H1 (cell line): ENCODE data around the gene HOXD11. TPM values are rescaled to one million over a fixed set of nuclear protein-coding genes. Genes with fewer than 3 reads are reported as not detected.

Experiments used
- CBX8 ChIP-seq: fragments of 300-800, 300-1000 bp; sonication (generic); IDR thresholded peaks from 2 replicates; pipeline ENCODE4 v1.7.1; 2016; ENCODE audit warnings: low read depth, low read length, borderline replicate concordance
- CHD2 ChIP-seq: IDR thresholded peaks from 2 replicates; pipeline ENCODE4 v1.6.1; 2012; ENCODE audit warnings: low read length, improper control_type of control experiment
- HDAC2 ChIP-seq, 2 experiments: fragments of 300-600 bp in 1 of 2; sonication (generic) in 1 of 2; IDR thresholded peaks; 2 replicates each; pipeline ENCODE4 v1.6.1; 2011 to 2012; ENCODE audit warnings: low read depth in 2 of 2, low read length in 2 of 2, mild to moderate bottlenecking in 2 of 2, moderate library complexity in 2 of 2, borderline replicate concordance in 1 of 2, inconsistent platforms in 1 of 2
- KDM1A ChIP-seq: fragments of 200-600, 300-600 bp; sonication (generic); IDR thresholded peaks from 2 replicates; pipeline ENCODE4 v1.7.1; 2016; ENCODE audit warnings: mild to moderate bottlenecking, low read length, borderline replicate concordance
- RBBP5 ChIP-seq: IDR thresholded peaks from 2 replicates; pipeline ENCODE4 v1.7.1; 2012; ENCODE audit warnings: low read depth, mild to moderate bottlenecking, inconsistent platforms, low read length, moderate library complexity, borderline replicate concordance
- SUZ12 ChIP-seq: fragments of 200-600 bp; sonication (generic); IDR thresholded peaks from 2 replicates; pipeline ENCODE4 v1.6.1; 2012; ENCODE audit warnings: mild to moderate bottlenecking, inconsistent platforms, low read length, moderate library complexity, mixed read lengths
- polyA plus RNA-seq, 7 experiments: library from polyadenylated mRNA; depleted of rRNA in 3 of 7; stranded (reverse) in 5 of 7; unstranded in 2 of 7; fragments of >200 nt in 5 of 7; fragments of 200-250 nt in 2 of 7; gene quantifications; 1 replicate in 5 of 7; 2 replicates in 1 of 7; 4 replicates in 1 of 7; pipeline versions ENCODE4 v1.2.1 to v1.2.3, GENCODE V29; 2011 to 2013; ENCODE audit warnings: missing spikeins in 2 of 7, mixed read lengths in 2 of 7
- total RNA-seq: library from RNA; stranded (reverse); fragmentation: NEBNext Ultra II Directional; extraction: Animal tissue kit (Norgen Biotek cat#: 25700); gene quantifications from 2 replicates; pipeline ENCODE4 v1.2.1, GENCODE V29; 2021

HOXD11 gene
- total and polyA plus RNA-seq, 2 of the 8 experiments (the other 6 are each of a cell fraction or from before 2014, with no cell fraction given): not detected

- TF ChIP-seq CBX8 (peak; percentile 61; the same call in 1 of the 2 replicates), KDM1A (no peak), RBBP5 (peak; percentile 15; the same call in 1 of the 2 replicates), SUZ12 (peak; percentile 82; the same call in 1 of the 2 replicates), HDAC2 (IDR thresholded peaks at IDR 0.05; ENCODE audit: borderline replicate concordance in 1 of 2, low read depth in 2 of 2, low read length in 2 of 2) (no peak), CHD2 (no peak)
- TF ChIP-seq, all 59 proteins: peak for 5
These were observed 39.3 kb upstream of the HOXD11 start (continued) for GRCh38 chr2:176067589-176068418.
